ENCODE data around the gene CYTH1.

The CYTH1 gene

DNA sequence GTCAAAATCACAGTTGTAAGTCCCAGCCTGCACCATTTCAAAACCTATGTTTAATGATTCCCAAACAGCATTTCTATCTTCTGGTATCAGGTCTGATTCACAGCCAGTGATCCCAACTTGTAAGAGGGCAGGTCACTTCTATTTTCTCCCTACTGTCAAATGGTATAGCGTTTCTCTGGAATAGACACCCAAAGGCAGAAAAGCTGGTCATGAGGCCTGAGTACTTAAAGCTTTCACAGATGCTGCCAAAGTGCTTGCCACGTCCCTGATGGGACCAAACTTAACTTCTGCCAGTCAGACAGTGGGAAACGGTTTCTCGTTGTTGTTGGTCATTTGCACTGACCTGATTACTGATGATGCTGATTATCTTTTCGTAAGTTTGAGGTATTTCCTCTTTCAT, 43.4 kb downstream of the CYTH1 start:
- in situ Hi-C loops (cut with MboI; ENCODE audit: low sequenced_read_pairs), result no loop called here

DNA sequence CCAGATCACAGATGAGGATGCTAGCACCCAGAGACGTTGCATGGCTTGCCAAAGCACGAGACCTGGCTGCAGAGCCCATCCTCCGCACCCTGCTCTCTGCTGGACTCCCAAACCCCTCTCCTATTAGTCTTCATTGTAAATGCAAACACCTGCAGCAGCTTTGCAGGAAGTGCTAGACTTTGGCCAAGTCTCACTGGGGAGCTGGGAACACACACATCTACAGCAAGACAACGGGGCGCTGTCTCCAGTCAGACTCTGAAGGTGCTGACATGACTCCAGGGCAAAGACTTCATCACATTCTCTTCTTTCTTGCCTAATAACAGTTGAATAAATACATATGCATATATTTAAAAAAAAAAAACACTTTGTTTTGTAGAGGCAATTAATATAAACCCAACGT, 43.8 kb downstream of the CYTH1 start:
- in situ Hi-C loops (cut with MboI; ENCODE audit: low sequenced_read_pairs), result no loop called here

DNA sequence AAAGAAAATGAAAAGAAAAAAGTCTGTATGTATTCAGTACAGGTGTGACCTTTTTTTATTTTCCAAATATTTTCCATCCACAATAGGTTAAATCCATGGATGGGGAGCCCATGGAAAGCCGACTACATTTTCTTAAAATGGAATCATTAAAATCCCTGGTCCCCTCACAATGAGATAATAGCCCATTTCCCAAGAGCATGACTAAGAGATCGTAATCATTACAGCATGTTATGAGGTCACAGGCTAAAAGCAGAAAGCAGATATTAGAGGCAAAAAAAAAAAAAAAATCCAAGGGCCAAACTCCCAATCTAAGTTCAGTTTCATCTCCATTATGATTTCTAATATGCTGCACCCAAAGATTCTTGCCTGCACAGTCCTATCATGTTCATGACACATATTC, 44.7 kb downstream of the CYTH1 start:
- in situ Hi-C loops (cut with MboI; ENCODE audit: low sequenced_read_pairs), result no loop called here

DNA sequence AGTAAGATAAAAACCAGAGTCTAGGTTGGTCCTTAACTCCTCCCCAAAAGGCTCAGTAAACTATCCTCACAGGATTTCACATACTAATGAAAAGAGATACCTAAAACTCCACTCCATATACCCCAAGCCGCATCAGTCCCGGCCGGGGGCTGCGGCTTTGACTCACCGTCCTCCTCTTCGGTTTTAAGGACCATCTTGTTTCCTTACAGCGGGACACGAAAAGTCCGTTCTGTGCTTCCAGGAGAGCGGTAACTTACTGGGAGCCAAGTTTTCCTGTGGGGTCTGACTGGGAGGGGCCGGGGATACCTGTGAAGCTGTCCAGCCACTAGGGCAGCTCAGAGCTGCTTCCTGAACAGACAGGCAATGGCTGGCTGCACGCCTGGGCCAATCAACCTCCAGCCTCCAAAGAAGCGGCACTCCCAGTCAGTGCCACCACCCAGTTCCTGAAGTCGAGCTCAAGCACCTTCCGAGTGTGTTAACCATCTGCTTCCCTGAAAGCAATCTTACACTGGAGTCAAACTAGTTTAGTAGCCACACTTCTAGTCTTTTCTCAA, 45.5 kb downstream of the CYTH1 start:
- in situ Hi-C loops (cut with MboI; ENCODE audit: low sequenced_read_pairs), result no loop called here

DNA sequence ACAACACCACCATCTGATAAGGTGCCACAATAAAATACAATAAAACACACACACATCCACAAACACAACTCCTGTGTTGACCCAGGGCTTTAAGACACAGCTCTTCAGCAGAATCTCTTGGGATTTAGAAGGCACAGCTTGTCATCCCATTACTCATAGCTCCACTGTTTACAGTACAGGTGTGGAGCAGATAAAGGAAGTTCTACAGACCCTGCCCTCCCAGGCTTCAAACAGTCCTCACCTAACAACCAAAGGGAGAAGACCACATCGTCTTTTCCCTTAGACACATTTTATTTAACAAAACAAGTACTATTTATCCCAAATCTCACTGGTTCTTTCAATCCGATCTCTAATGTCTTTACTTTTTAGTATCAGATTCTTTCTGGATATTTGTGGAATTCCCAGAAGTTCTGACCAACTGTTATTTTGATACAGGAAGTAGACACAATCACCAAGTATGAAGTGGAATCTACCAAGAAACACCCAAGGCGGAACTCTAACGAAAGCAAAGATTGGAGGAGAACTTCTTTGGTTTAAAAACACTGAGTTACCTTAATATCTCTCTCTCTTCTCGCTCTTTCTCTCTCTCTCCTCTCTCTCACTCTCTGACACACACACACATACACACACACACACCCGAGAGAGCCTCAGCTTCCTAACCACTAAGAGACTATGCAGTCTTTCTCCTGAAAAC, 46.1 kb downstream of the CYTH1 start:
- in situ Hi-C loops (cut with MboI; ENCODE audit: low sequenced_read_pairs), result no loop called here

DNA sequence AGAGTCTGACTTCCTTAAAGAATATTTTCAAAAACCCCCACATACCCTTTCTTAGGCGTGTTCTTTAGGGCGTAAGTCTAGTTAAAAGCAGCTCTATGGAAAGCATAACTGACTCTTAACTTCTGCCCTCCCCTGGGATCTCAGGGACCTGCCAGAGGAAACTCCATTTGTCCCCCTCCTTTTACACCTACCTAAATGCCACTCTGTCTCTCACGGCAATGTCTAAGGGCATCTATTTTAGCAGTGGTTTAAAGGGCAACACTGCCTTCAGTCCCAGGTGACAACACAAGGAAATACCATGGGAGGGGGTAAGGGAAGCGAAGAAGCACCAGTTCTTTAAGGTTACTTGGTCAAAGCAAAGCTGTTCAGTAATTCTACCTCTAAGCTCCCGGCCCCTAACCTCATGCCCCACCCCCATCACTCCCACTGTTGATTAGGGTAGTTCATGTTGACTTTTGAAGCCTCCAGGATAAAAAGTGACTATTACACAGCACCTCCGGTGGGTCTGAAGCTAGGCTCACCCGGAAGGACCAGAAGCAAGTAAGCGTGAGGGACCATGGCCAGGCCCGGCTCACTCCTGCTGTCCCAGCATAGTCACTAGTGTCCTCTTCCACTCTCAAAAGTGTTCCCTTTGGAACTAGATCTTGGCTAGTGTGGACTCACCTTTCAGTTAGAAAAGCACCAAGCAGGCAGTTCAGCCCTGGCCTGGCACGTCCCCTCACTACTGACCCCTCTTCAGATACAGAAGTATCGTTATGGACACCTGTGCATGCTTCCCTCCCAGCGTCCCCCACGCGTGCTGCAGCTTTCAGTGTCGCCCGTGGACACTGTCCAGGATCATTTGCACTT, 47.1 kb downstream of the CYTH1 start:
- in situ Hi-C loops (cut with MboI; ENCODE audit: low sequenced_read_pairs), result no loop called here

DNA sequence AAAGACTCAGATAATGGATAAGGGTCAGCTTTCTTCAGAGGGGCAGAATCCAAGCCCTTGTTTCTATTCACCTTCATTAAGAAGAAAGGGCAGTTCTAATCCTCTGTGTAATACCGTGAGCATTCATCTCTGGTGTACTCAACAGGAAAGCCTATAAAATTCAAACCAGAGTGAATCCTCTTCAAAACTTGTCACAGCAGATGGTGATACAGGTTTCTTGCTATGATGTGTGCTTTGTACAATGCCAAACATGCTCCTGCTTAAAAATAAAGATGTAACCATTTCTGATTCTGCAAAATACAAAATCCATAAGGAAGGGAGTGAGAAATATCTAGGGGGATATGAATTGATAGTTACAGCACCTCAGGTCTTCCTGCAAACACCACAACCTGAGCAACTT, 49.7 kb downstream of the CYTH1 start:
- in situ Hi-C loops (cut with MboI; ENCODE audit: low sequenced_read_pairs), result no loop called here

DNA sequence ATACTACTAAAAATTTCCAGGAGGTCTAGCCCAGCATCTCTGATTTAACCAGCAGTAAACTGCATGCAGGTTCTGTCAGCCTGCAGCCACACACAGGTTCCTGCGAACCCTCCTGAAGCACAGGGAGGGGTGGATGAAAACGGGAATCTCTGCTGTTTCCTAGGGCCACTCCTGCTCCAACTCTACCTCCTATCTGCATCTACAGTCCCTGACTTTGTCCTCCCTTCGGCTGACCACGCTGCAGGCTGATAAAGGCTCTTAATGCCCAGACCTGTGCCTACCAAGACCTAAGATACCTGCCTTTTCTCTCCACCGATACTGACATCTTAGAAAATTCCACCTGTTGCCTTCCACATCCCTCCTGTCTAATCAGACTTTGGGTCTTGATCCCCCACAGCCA, 50.2 kb downstream of the CYTH1 start:
- in situ Hi-C loops (cut with MboI; ENCODE audit: low sequenced_read_pairs), result no loop called here

DNA sequence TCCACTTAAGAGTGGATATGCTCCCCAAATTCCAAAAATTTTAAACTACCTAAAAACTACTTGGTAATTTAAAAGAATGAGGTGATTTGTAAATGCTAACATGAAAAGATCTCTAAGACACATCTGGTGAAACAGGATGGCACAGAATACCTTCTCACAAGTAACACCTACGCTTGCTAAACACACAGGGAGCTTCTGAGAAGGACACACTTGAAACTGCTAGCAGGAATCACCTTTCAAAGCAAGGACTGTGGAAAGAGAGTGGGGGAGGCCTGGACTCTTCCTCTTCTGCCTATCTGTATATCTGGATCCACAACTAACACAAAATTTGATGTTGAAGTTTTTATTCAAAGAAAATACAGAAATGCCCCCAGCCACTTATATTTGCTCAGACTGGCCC, 52.4 kb downstream of the CYTH1 start:
- in situ Hi-C loops (cut with MboI; ENCODE audit: low sequenced_read_pairs), result no loop called here

DNA sequence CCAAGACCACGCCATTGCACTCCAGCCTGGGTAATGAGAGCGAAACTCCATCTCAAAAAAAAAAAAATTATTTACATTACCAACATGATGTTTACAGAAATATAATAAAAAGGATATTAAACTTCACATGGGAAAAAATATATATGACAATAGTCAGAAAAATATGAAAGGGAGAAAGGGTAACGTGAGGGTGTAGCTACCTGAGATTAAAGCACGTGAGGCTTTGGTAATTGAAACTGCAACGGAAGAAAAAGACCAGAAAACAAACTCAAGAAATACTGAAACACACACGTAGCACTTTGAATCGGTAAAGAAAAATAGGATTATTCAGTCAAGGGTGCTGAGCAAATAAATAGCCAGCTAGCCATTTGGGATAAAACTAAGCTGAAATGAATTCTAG, 53.6 kb downstream of the CYTH1 start:
- in situ Hi-C loops (cut with MboI; ENCODE audit: low sequenced_read_pairs), result no loop called here

DNA sequence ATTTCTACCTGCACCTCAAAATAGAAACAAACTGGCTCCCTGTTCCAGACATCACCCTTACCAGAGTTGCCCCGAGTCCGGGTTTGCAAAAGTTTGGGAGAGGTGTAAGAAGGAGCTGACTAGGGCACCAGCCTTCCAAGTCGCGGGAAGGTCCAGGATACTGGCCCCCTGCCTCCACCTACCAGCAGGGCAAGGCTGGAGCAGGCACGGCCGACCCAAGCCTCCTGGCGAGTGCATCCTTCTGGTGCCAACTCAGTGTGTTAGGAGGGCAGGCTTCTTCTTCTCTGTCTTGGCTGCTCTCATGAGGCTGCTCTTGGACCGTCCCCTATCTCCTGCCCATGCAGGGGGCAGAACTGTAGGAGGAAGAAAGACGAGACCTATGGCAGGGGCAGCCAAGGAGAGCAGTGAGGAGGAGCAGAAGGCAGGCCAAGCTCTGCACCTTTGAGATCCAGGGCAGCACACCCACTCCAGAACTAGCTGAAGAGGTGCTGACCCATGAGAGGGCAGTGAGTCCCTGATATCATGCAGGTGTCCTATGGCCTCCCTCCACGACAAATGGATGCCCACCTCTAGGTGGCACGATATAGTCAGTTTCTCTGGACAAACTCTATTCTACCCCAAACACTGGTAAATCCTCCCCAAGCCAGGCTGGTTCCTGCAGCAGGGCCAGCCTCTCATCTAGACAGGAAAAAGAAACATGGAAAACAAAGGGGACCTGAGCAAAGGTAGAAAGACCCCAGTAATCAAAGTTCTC, 54.4 kb downstream of the CYTH1 start:
- in situ Hi-C loops (cut with MboI; ENCODE audit: low sequenced_read_pairs), result no loop called here

DNA sequence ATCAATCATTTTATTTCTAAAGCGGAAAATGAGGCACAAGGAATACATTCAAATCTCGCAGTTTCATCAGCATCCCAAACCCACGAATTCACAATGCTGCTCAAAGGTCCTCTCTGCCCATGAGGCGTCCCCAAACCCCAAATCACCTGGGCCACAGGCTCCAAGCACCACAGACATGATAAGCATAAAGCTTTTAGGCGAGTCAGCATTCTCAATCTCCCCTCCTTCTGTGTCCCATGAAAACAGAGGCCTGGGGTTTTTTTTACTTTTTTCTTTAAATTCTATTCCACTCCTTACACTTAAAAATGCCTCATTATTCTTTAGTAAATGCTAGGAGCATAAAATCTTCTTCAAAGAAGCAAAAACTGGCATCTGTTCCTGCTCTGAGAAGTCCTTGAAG, 55.0 kb downstream of the CYTH1 start:
- in situ Hi-C loops (cut with MboI; ENCODE audit: low sequenced_read_pairs), result no loop called here

DNA sequence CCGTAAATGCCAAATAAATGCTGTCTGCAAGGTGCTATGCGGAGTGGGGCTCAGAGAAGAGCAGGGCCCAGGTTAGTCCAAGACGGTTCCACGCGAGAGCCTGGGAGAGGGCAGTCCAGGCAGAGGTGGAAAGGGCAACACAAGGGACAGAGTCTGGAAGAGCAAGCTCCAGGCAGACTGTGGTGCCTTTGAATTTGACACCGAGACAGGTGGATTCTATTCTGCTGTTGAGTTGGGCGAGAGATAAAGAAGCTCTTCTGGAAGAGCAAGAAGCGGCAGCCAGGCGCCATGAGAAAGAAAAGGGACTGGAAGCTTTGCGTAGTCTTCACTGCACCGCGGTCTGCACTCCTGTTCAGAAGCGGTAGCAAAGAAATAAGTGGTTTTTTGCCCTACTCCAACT, 55.6 kb downstream of the CYTH1 start:
- in situ Hi-C loops (cut with MboI; ENCODE audit: low sequenced_read_pairs), result no loop called here

DNA sequence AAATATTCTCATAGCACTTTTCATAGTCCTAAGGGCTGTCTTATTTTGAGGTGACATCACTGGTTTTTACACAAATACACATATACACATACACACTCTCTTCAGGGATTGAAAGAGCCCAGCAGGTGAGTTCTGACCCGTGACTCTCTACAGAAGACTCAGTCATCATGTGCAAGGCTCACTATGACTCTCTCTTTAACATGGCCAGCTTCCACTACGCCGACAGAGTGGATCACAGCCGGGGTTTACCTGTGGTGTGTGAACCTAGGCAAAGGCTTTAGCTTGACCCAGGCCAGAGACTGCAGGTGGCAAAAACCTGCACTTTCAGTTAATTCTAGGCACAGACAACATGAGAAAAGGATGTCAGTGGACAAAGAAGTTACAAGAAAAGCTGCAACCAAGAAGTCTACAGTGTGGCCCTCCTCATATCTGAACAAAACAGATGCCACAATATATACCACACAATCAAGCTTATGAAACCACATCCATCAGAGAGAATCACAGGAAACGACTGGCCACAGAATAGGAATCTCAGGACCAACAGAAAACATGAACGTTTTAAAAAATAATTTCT, 56.5 kb downstream of the CYTH1 start:
- in situ Hi-C loops (cut with MboI; ENCODE audit: low sequenced_read_pairs), result no loop called here

DNA sequence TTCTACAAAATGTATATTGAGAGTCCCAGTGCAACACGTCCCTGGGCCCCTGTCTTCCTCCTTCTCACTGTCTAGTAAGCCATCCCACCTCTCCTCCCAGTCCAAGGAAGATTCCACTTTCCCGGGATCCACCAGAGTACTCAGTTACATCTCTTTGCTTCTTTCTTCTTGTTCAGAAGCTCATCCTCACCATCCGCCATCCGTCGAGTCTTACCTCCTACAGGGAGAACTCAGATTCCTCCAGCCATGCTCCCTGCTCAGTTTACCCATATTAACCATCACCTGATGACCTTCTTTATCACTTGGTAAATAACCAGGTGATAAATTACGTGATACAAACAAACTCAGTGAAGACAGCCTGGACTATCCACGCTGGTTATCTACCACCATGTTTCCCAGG, 57.1 kb downstream of the CYTH1 start:
- in situ Hi-C loops (cut with MboI; ENCODE audit: low sequenced_read_pairs), result no loop called here

DNA sequence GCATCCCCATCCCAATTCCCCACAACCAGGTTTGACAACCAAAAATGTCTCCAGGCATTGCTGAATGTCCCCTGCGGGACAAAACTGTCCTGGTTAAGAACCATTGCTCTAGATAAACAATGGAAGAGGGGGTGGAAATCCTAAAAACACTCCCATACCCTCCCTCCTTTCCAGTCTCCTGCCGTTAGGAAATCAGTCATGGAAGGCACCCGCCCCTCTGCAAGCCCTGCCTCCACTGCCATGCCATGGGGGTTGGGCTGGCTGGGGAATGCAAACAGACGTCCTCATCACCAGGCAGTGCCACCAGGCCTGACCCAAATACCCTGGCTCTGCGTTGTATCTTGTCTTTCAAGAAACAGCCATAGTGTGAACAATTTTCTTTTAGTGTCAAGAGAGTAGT, 57.5 kb downstream of the CYTH1 start:
- in situ Hi-C loops (cut with MboI; ENCODE audit: low sequenced_read_pairs), result no loop called here

DNA sequence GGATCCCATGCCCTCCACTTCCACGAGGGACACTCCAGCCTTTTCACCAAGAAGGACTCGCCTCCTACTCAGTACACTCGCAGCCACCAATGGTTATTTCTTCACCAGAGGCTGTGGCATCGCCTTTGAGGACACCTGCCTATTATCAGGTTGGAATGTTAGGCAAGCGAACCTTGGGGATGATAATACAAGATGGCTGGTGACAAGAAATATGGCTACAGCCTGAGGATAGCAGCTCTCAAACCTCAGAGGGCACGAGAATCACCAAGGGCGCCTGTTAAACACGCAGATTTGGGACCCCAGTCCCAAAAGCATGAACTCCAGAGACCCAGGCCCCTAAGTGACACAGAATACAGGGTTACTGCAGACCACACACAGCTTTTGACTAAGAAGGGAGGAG, 58.1 kb downstream of the CYTH1 start:
- in situ Hi-C loops (cut with MboI; ENCODE audit: low sequenced_read_pairs), result no loop called here

DNA sequence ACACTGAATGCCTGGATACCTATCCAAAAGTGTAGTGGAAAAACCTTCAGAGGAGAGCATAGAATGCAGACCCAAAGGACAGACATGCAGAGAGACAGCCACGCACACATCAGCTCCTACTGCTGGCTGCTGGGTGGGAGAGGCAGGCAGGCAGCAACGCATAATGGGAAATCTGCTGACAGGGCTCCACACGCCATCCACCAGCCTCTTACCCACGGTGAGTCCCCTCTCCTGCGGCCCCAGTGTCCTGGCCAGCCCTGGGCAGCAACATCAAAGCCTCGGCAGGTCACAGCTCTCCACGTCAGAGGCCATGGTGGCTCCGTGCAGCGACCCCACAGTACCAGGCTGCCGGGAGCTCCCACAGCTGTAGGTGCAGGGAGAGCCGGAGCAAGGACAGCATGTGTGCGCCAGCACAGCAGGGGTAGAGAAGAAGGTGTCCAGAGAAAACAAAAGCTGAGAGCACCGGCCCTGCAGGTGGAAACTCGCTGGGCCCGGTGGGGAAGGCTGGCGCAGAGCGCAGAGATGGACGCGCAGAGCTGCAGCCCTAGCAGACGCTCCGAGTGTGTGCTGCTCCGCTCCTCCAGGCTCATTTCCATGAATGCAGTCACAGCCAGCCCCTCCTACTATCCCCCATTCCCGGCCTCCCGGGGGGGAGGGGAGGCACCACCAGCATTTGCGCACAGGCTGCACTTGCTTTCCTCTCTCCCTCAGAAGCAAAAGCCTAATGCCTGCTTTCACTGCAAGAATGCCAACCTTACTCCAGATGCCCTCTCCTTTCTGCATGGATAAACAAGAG, 58.9 kb downstream of the CYTH1 start:
- in situ Hi-C loops (cut with MboI; ENCODE audit: low sequenced_read_pairs), result no loop called here

DNA sequence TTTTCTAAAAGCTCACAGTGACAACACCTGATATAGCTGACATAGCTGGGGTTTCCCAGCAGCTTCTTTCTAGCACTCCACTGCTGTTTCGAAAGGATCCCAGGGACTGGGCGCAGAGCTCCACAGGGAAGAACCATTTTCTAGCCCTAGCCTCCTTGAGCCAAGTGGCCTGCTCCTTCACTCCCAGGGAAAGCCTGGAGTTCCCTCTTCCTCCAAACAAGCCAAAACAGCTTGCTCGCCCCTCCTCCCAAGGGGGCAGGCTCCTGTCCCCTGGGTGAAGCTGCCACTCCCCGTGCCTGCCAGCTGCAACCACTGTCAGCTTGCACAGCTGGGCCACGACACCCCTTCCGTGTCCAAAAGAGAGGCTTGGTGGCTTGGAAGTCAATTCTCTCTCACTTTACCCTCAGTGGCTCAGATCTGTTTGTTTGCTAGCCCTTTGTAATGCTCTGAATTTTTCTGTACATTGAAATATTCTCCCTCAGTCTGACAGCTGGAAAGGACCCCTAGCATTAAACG, 59.8 kb downstream of the CYTH1 start:
- in situ Hi-C loops (cut with MboI; ENCODE audit: low sequenced_read_pairs), result no loop called here

DNA sequence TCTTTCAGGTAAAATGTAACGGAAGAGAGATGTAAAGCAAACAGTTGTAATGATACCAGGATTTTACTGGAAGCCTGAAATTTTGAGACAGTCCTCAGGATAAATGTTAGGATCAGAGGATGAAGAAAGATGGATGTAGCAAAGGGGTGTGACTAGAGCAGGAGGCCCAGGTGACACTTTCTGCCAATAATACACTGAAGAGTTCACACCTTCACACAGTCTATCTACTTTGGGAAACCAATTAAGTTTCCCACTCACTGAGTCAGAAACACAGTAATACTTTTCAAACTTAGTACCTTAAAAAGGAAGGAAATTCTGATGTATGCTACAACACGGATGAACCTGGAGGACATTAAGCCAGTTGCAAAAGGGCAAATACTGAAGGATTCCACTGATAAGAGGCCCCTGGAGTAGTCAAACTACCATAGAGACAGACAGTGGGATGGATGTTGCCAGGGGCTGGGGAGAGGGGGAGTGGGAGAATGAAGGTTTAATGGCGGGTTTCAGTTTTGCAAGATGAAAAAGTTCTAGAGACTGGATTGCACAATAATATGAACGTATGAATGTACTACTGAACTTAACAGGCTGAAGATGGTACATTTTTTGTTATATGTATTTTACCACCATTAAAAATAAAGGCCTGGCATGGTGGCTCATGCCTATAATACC, 62.3 kb downstream of the CYTH1 start:
- in situ Hi-C loops (cut with MboI; ENCODE audit: low sequenced_read_pairs), result no loop called here
